Measurements from ENCODE around the gene UVRAG. TPM values are rescaled to one million over a fixed set of nuclear protein-coding genes. Genes with fewer than 3 reads are reported as not detected.
A peak's percentile ranks its signal among the peaks of the same experiment; 100 is the strongest.

UVRAG gene
- total and polyA plus RNA-seq, 2 donors from 2014 or later: 7.2 to 27.9 TPM

DNA sequence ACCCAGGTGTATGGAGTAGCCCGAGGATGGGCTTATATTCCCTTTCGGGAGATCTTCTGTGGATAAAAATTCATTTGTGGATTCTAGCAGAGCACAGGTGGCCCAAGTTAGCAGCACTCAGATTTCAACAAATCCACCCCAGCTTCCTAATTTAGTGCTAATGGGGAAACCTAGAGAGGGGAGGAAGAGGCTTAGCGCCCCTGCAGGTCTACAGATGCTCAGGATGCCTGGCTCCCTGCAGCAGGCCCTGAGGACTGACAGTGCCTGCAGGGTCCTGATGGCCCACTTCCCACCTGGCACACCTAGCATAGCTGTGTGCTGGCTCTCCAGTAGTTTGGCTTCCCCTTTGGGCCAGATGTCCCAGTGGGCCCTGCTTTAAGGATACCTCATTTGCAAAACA lies 40.0 kb upstream of the UVRAG start:
- Histone ChIP-seq H3K9ac (ENCODE audit: low read length in 3 of 3) (no peak overlapping the region), H3K27me3 (ENCODE audit: control insufficient read depth, insufficient read depth, low read length) (no peaks in the 10 kb centered on the region), H3K36me3 (ENCODE audit: control insufficient read depth in 2 of 3, insufficient read depth in 3 of 3, low read length in 3 of 3) (no peaks in the 10 kb centered on the region), H3K4me1 (ENCODE audit: control insufficient read depth in 2 of 3, insufficient read depth in 2 of 3, low read depth in 1 of 3, low read length in 3 of 3) (no peaks in the 10 kb centered on the region), H3K4me3 (ENCODE audit: low read length in 3 of 3) (no peak overlapping the region), H3K27ac (ENCODE audit: low read depth in 2 of 2, low read length in 2 of 2) (no peak overlapping the region), H3K9me3 (ENCODE audit: control insufficient read depth in 2 of 3, insufficient read depth in 1 of 3, low read length in 3 of 3) (no peaks in the 10 kb centered on the region)
- no peak for FAIRE-seq
- intact Hi-C loops (cut with DNase I): no loop called here
- TF ChIP-seq, protein P1, sequence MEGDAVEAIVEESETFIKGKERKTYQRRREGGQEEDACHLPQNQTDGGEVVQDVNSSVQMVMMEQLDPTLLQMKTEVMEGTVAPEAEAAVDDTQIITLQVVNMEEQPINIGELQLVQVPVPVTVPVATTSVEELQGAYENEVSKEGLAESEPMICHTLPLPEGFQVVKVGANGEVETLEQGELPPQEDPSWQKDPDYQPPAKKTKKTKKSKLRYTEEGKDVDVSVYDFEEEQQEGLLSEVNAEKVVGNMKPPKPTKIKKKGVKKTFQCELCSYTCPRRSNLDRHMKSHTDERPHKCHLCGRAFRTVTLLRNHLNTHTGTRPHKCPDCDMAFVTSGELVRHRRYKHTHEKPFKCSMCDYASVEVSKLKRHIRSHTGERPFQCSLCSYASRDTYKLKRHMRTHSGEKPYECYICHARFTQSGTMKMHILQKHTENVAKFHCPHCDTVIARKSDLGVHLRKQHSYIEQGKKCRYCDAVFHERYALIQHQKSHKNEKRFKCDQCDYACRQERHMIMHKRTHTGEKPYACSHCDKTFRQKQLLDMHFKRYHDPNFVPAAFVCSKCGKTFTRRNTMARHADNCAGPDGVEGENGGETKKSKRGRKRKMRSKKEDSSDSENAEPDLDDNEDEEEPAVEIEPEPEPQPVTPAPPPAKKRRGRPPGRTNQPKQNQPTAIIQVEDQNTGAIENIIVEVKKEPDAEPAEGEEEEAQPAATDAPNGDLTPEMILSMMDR (IDR thresholded peaks at IDR 0.05; ENCODE audit: borderline replicate concordance, extremely low read depth, insufficient read depth): no peak
- peak in 1 of 5 donors; percentile 28 for DNase-seq

DNA sequence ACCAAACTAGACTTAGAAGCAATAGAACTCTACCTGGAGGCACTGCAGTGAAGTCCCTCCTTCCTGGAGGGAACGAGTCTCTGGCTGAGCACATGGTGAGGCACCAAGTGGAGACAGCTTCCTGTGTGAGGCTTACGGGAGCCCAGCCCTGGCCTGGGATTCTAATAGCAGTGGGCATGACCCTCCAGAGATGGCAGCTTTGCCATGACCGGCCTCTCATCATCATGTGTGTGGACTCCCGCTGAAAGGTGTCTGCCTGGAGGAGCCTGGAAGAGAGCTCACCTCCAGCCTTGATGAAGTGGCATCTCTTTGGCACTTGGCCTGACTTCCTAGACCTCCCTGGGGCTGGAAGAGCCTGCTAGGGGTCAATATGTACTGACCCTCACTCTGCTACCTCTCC lies 38.5 kb upstream of the UVRAG start:
- H3K4me1 ChIP-seq (ENCODE audit: control insufficient read depth in 2 of 3, insufficient read depth in 2 of 3, low read depth in 1 of 3, low read length in 3 of 3): no peaks in the 10 kb centered on the region
- H3K9me3 ChIP-seq (ENCODE audit: control insufficient read depth in 2 of 3, insufficient read depth in 1 of 3, low read length in 3 of 3): no peaks in the 10 kb centered on the region
- no peak overlapping the region for H3K27ac ChIP-seq (ENCODE audit: low read depth in 2 of 2, low read length in 2 of 2)
- DNase-seq: peak in 1 of 5 donors; percentile 36
- intact Hi-C loops (cut with DNase I): no loop called here
- TF ChIP-seq, protein P1 (IDR thresholded peaks at IDR 0.05; ENCODE audit: borderline replicate concordance, extremely low read depth, insufficient read depth): no peak
- no peak overlapping the region for H3K9ac ChIP-seq (ENCODE audit: low read length in 3 of 3)
- no peak for FAIRE-seq
- no peaks in the 10 kb centered on the region for H3K36me3 ChIP-seq (ENCODE audit: control insufficient read depth in 2 of 3, insufficient read depth in 3 of 3, low read length in 3 of 3)
- H3K4me3 ChIP-seq (ENCODE audit: low read length in 3 of 3): no peak overlapping the region
- no peaks in the 10 kb centered on the region for H3K27me3 ChIP-seq (ENCODE audit: control insufficient read depth, insufficient read depth, low read length)

DNA sequence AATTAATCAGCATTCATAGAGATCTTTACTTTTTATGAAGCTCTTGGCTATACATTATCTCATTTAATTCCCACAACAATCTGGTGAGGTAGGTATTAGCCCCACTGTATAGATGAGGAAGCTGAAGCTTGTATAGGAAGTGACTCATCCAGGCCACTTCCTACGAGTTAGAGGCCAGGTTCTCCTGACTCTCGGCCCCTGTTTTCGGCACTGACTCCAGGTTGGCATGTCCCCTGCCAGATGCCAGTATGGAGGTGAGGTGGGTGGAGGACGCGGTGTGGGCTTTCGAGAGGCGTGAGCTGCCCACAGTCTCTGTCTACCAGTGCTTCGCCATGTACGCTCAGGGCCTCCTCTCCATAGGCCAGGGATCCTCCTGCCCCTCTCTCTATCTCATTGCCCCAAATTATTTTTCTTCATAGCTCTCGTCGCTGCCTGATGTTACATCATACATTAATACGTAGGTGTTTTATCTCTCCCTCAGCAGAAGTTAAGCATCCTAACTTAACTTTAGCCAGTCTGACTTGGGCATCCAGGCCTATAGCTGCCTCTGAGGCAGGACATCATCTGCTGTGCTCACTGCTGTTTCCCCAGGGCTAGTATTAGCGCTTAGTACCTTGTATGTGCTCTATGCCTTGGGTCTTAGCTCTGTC lies 37.4 kb upstream of the UVRAG start:
- no peaks in the 10 kb centered on the region for H3K27me3 ChIP-seq (ENCODE audit: control insufficient read depth, insufficient read depth, low read length)
- no peaks in the 10 kb centered on the region for H3K9me3 ChIP-seq (ENCODE audit: control insufficient read depth in 2 of 3, insufficient read depth in 1 of 3, low read length in 3 of 3)
- H3K36me3 ChIP-seq (ENCODE audit: control insufficient read depth in 2 of 3, insufficient read depth in 3 of 3, low read length in 3 of 3): no peaks in the 10 kb centered on the region
- no peak overlapping the region for H3K9ac ChIP-seq (ENCODE audit: low read length in 3 of 3)
- FAIRE-seq (no peak), DNase-seq (peak in 1 of 5 donors; percentile 43)
- H3K4me1 ChIP-seq (ENCODE audit: control insufficient read depth in 2 of 3, insufficient read depth in 2 of 3, low read depth in 1 of 3, low read length in 3 of 3): no peaks in the 10 kb centered on the region
- TF ChIP-seq, protein P1 (IDR thresholded peaks at IDR 0.05; ENCODE audit: borderline replicate concordance, extremely low read depth, insufficient read depth): no peak
- no peak overlapping the region for H3K27ac ChIP-seq (ENCODE audit: low read depth in 2 of 2, low read length in 2 of 2)
- intact Hi-C loops (cut with DNase I): no loop called here
- no peak overlapping the region for H3K4me3 ChIP-seq (ENCODE audit: low read length in 3 of 3)

DNA sequence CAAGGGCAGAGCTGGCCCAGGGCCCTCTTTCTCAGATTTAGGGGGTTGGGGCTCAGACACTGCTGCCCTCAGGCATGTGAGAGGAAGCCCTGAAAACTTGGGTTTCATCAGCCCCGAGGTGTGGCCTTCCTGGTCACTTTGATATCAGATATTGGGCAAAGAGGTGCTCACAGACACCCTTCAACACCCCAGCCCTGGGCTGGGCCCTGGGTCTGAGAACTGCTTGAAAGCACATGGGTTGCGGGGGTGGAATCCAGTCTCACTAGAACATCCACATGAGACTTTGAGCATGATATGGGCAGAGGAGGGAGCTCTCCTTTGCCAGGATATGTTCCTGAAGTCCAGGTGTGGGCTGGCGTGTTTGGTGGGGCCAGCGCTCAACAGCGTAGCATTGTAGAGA lies 36.0 kb upstream of the UVRAG start:
- TF ChIP-seq, protein P1 (IDR thresholded peaks at IDR 0.05; ENCODE audit: borderline replicate concordance, extremely low read depth, insufficient read depth): no peak
- H3K4me1 ChIP-seq (ENCODE audit: control insufficient read depth in 2 of 3, insufficient read depth in 2 of 3, low read depth in 1 of 3, low read length in 3 of 3): no peaks in the 10 kb centered on the region
- no peaks in the 10 kb centered on the region for H3K9me3 ChIP-seq (ENCODE audit: control insufficient read depth in 2 of 3, insufficient read depth in 1 of 3, low read length in 3 of 3)
- peak in 1 of 5 donors; percentile 43 for DNase-seq
- H3K9ac ChIP-seq (ENCODE audit: low read length in 3 of 3): no peak overlapping the region
- H3K4me3 ChIP-seq (ENCODE audit: low read length in 3 of 3): no peak overlapping the region
- H3K27me3 ChIP-seq (ENCODE audit: control insufficient read depth, insufficient read depth, low read length): no peaks in the 10 kb centered on the region
- intact Hi-C loops (cut with DNase I): no loop called here
- FAIRE-seq: no peak
- H3K27ac ChIP-seq (ENCODE audit: low read depth in 2 of 2, low read length in 2 of 2): no peak overlapping the region
- no peaks in the 10 kb centered on the region for H3K36me3 ChIP-seq (ENCODE audit: control insufficient read depth in 2 of 3, insufficient read depth in 3 of 3, low read length in 3 of 3)

Measured in kidney (tissue), 14 donors.